ENCODE results near the gene ADRA2A. TPM values are rescaled to one million over a fixed set of nuclear protein-coding genes. Genes with fewer than 3 reads are reported as not detected.
A peak's percentile ranks its signal among the peaks of the same experiment; 100 is the strongest.

ADRA2A gene
- polyA plus RNA-seq, 3 donors: not detected

GRCh38 chr10:111072232-111072631 lies 4.6 kb upstream of the ADRA2A start:
- Histone ChIP-seq H4K20me1 (ENCODE audit: insufficient read depth, low read length) (no peaks in the 10 kb centered on the region), H3K4me3 (replicated peaks in 1 of 3; ENCODE audit: low read depth in 2 of 3, low read length in 3 of 3) (no peak overlapping the region), H3K4me1 (ENCODE audit: control insufficient read depth in 1 of 2, insufficient read depth in 2 of 2, low read length in 2 of 2) (peaks cover 12 to 15% of the 10 kb centered on the region in 2 donors), H3K36me3 (replicated peaks in 1 of 2; ENCODE audit: control insufficient read depth in 1 of 2, insufficient read depth in 2 of 2, low read length in 2 of 2) (no peaks in the 10 kb centered on the region), H3K27me3 (ENCODE audit: control insufficient read depth in 2 of 2, insufficient read depth in 2 of 2, low read length in 2 of 2) (peaks cover 35 to 50% of the 10 kb centered on the region in 2 donors), H3K9me3 (replicated peaks in 1 of 2; ENCODE audit: control insufficient read depth in 1 of 2, insufficient read depth in 1 of 2, low read length in 2 of 2) (no peaks in the 10 kb centered on the region), H3K79me2 (ENCODE audit: insufficient read depth, low read length) (no peaks in the 10 kb centered on the region), H2AFZ (ENCODE audit: insufficient read depth, low read depth, low read length, poor library complexity, severe bottlenecking) (no peak overlapping the region), H3K4me2 (replicated peaks; ENCODE audit: extremely low read depth, low read length, poor library complexity, severe bottlenecking) (no peak overlapping the region), H3K27ac (ENCODE audit: low read depth in 1 of 2, low read length in 2 of 2) (no peak overlapping the region), H3K9ac (ENCODE audit: insufficient read depth, low read length, poor library complexity, severe bottlenecking) (no peak overlapping the region)
- WGBS (ENCODE audit: insufficient coverage): no CpG with 5 or more reads among the region's 3 CpGs
- no peak for TF ChIP-seq CTCF (IDR thresholded peaks at IDR 0.05)
- no peaks in the 10 kb centered on the region for H3K36me3 Mint-ChIP-seq
- H3K27me3 Mint-ChIP-seq (ENCODE audit: low read depth in 3 of 3): peaks cover 35 to 45% (median 44%) of the 10 kb centered on the region in 3 donors
- peaks cover 0 to 6% (median 0%) of the 10 kb centered on the region in 7 donors for H3K9me3 Mint-ChIP-seq
- H3K4me1 Mint-ChIP-seq: peaks cover 13% of the 10 kb centered on the region
- intact Hi-C loops (cut with micrococcal nuclease): no loop called here
- no peak overlapping the region for H3K27ac Mint-ChIP-seq
- DNase-seq: no peak
- no peak overlapping the region for H3K4me3 Mint-ChIP-seq

- Mint-ChIP-seq H3K9me3 (peaks cover 4 to 17% (median 11%) of the 10 kb centered on the region in 7 donors), H3K4me3 (peak overlapping the region; percentile 71 to 85), H3K27ac (no peak overlapping the region), H3K27me3 (ENCODE audit: low read depth in 3 of 3) (peaks cover 56 to 75% (median 67%) of the 10 kb centered on the region in 3 donors), H3K36me3 (peaks cover 4 to 6% of the 10 kb centered on the region in 2 donors), H3K4me1 (peaks cover 21% of the 10 kb centered on the region)
- Histone ChIP-seq H4K20me1 (ENCODE audit: insufficient read depth, low read length) (no peaks in the 10 kb centered on the region), H3K27me3 (ENCODE audit: control insufficient read depth in 2 of 2, insufficient read depth in 2 of 2, low read length in 2 of 2) (peaks cover 42 to 74% of the 10 kb centered on the region in 2 donors), H3K27ac (ENCODE audit: low read depth in 1 of 2, low read length in 2 of 2) (no peak overlapping the region), H3K79me2 (ENCODE audit: insufficient read depth, low read length) (no peaks in the 10 kb centered on the region), H3K9me3 (replicated peaks in 1 of 2; ENCODE audit: control insufficient read depth in 1 of 2, insufficient read depth in 1 of 2, low read length in 2 of 2) (peaks cover 0 to 8% of the 10 kb centered on the region in 2 donors), H2AFZ (ENCODE audit: insufficient read depth, low read depth, low read length, poor library complexity, severe bottlenecking) (no peak overlapping the region), H3K36me3 (replicated peaks in 1 of 2; ENCODE audit: control insufficient read depth in 1 of 2, insufficient read depth in 2 of 2, low read length in 2 of 2) (no peaks in the 10 kb centered on the region), H3K4me3 (replicated peaks in 1 of 3; ENCODE audit: low read depth in 2 of 3, low read length in 3 of 3) (peak overlapping the region in 1 of 3 experiments; percentile 63), H3K4me1 (ENCODE audit: control insufficient read depth in 1 of 2, insufficient read depth in 2 of 2, low read length in 2 of 2) (peaks cover 15 to 23% of the 10 kb centered on the region in 2 donors), H3K9ac (ENCODE audit: insufficient read depth, low read length, poor library complexity, severe bottlenecking) (no peak overlapping the region), H3K4me2 (replicated peaks; ENCODE audit: extremely low read depth, low read length, poor library complexity, severe bottlenecking) (peak overlapping the region; percentile 75)
- TF ChIP-seq CTCF (IDR thresholded peaks at IDR 0.05): no peak
- 9% methylated on average over 5 of the region's 18 CpGs for WGBS (ENCODE audit: insufficient coverage)
- DNase-seq: no peak
- intact Hi-C loops (cut with micrococcal nuclease): no loop called here
These were observed 1.1 kb upstream of the ADRA2A start for GRCh38 chr10:111075577-111076185.
